ELF-1 (cell line): ENCODE data around the gene TNC.

Source experiments
- DNase-seq: peaks from one replicate; pipeline ENCODE4 v3.0.0-alpha.2; 2016; ENCODE audit warnings: low read depth, low spot score

The TNC gene

DNA sequence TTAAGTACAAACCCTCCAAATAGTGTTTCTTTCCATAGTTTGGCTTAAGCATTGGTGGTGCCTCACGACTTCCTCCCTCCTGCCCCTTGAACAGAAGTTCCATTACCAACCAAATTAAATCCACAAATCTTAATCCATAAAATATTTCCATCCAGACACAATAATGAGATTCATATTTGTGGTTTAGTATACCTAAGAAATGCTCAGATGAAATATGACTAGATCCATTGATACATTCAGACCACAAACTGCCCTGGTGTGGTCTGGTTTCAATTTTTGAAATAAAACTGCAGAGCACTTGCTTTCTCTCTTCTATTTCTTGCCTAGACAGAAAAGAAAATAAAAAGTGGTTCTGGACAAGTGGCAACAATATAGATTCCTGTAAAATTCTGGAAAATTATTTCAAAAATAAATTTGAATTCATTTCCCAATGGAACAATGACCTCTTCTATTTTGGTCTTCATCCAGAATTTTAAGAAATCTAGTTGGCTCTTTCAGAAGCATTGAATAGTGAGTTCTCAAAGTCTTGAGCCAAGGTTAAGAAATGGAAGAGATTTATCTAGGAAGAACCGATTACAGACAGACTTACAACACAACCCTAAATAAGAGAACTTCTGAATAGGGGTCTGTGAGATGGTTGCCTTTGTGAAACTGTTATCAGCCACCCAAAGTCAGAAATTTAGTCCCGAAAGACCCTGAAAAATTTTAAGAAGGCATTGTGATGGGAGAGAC is 14.0 kb downstream of the TNC start:
- DNase-seq, result no peak

DNA sequence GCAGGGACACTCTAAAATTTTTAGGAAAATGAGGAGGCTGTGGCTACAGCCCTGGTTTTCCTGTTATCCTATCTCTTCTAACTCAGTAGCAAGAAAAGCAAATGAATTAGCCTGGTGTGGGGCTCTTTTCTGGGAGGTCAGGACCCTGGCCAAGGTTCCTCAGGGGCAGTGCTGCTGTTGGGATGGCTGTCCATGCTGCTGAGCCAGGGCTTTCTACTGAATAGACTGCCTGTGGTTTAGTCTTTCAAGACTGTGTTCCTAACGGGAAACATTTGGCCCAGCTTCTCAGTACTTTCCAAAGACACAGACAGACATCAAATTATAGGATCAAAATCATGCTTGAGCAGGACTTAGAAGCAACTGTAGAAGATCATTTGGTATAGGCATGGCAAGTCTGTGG is 18.1 kb downstream of the TNC start:
- DNase-seq, result peak; percentile 53

GRCh38 chr9:115098226-115098965 is 19.6 kb downstream of the TNC start:
- no peak for DNase-seq

DNA sequence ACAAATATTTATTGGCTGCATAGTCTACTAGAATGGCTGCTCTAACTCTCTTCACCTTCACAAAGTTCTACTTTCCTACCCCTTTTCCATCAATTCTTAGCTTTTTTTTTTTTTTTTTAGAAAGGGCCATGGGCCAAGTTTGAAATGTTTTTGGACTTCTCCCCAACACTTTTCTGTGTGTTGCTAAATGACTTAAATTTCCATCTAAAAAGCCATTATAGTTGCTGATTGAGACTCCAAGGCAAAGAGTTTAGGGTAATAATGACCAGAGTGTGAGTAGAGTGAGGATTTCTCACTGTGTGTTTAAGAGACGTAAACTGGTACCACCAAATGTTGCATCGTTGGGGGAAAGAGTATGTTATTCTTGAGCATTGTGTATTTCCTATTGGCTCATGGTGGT is 24.4 kb downstream of the TNC start:
- DNase-seq, result no peak

DNA sequence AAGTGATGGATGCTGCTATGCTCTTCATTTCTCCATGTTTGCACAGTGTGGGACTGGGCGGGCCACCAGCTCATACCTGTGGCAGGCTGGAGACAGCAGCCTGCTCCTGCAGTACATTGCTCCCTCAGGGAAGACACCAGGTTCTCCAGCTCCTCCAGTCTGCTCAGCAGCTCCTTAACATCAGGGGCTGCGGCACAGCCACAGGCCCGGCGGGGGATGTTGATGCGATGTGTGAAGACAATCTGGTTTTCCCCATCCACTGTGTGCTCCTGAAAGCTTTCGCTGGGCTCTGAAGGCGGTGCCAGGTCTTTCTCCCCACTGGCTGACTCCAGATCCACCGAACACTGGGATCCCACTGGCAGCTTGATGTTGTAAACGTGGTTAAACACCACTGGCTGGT is 27.5 kb downstream of the TNC start:
- DNase-seq, result no peak

GRCh38 chr9:115088860-115089259 is 29.1 kb downstream of the TNC start:
- no peak for DNase-seq

GRCh38 chr9:115086886-115087285 is 31.1 kb downstream of the TNC start:
- DNase-seq, result no peak

- DNase-seq, result no peak
Observed at GRCh38 chr9:115086461-115086860, 31.5 kb downstream of the TNC start.

DNA sequence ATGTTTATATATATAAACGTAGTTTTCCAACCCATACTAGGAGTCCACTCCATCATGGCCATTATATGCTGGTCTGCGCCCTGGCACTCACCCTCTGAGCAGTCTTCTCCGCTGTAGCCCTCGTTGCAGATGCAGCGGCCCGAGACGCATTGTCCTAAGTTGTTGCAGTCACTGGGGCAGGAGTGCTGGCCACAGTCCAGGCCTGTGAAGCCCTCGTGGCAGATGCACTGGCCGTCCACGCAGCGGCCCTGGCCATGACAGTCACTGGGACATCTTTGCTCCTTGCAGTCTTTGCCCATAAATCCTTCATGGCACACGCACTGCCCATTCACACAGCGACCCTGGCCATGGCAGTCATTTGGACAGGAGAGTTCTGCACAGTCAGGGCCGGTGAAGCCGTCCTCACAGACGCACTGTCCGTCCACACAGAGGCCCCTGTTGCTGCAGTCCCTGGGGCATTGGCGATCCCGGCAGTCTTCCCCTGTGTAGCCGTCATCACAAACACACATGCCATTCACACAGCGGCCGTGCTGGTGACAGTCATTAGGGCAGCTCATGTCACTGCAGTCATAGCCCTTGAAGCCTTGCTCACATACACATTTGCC is 32.1 kb downstream of the TNC start:
- DNase-seq, result no peak

GRCh38 chr9:115084709-115085108 is 33.2 kb downstream of the TNC start:
- DNase-seq, result no peak

DNA sequence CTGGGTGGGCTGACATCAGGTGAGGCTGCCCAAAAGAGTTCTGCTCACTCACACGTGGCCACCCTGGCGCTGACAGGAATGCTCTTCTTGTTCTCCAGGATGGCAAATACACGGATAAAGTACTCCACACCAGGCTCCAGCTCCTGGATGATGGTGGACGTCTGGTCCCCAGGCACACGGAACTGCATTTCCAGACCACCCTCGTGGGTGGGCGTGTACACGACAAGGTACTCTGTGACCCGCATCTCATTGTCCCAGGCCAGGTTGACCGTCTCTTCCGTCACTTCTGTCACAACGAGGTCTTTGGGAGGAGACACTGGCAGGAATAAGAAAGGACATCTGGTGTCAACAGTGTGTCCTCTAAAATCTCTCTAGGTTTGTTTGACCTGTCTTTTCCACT is 33.8 kb downstream of the TNC start:
- no peak for DNase-seq

- no peak for DNase-seq
Observed at GRCh38 chr9:115080242-115080641, 37.7 kb downstream of the TNC start.

DNA sequence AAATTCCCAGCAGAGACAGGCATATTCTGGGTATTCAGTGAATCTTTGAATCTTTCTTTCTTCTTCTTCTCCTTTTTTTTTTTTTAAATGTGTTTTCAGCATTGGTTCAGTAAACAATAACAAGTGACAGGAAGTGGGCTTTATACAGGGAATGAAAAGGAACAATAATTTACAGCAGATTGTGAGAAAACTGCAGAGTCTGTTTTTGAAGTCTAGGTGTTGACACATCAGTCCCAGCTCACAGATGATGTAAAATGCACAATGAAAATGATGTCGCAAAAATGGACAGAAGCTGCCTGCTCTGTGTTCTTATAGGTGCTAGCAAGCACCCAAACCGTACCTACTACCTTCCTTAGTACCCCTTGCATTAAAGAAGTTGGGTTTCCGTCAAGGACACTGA is 38.8 kb downstream of the TNC start:
- no peak for DNase-seq

- DNase-seq, result no peak
Observed at GRCh38 chr9:115073456-115073855, 44.5 kb downstream of the TNC start.

DNA sequence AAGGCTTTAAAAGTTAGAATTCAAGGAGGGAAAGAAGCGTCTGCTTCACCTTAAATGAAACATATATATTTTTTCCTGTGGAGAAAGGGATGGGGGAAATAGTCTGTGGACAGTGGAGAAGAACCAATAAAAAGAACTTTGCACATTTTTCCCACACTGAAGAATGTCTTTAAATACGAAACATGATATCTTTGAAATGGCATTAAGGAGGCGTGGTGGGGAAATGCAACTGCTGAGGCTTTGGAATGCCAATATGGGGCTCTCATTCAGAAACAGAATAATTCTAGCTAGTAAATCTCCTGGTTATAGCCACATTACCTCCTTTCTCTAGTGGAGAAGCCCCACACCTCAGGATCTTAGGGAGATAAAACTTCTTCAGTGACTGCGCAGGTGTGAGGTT is 46.8 kb downstream of the TNC start:
- no peak for DNase-seq

DNA sequence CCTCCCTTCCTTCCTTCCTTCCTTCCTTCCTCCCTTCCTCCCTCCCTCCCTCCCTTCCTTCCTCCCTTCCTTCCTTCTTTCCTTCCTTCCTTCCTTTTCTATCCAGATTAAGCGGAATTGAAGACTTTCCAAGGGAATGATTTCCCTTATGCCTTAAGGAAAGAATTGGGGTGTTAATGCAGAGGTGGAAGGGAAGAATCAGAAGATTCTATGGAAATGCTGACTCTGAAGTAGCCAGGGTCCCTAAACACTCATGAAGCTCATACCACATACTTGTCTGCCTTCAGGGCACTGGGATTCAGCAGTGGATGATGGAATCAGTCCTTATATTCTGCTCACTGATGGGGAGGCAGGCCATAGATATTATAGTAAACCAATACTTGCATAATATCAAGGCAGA is 48.2 kb downstream of the TNC start:
- DNase-seq, result no peak

DNA sequence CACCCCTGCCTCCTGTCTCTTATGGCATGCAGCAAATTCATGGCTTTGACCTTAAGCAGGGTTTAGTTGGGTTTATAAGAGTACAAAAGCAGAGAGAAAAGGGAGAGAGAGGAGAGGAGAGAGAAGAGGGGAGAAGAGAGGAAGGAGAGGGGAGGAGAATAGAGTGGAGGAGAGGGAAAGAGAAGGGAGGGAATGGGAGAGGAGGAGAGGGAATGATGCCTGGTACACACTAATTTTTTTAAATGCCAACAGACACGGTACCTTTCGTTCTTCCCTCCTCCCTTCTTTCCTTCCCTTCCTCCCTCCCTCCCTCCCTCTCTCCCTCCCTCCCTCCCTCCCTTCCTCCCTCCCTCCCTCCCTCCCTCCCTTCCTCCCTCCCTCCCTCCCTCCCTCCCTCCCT is 48.7 kb downstream of the TNC start:
- no peak for DNase-seq

- DNase-seq, result no peak
Observed at GRCh38 chr9:115068031-115068430, 49.9 kb downstream of the TNC start.

DNA sequence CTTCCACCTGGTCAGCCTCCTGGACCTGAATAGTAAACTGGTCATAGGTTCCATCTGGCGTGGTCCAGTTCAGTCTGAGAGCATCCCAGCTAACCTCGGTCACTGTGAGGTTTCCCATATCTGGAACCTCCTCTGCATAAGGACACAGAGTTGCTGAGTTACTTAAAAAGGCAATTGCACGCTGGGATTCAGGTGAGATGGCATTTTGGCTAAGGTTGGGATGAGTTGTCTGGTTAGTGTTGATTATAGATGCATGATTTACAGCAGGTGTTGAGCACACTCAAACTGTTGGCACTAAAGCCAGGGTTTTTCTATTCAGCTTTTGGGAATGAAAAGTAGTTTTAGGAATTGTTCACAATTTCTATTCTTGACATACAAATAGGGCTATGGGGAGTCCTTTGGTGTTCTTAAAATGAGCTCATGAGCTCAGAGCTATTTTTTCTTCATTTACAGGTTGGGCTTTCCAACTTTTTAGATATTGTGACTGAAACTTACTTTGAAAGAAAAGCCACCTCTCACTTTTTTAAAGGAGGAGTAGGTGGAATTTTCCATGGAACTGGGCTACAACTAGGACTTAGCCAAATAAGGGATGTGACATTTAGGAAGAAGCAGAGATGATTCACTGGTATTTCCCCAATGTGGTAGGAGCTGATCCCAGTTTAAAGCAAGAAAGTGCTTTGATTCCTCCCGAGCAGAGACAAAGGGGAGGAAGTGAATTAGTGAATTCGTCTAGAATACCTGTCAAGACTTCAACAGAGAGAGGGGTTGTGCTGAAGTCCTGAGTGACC is 54.7 kb downstream of the TNC start:
- no peak for DNase-seq

- DNase-seq, result no peak
Observed at GRCh38 chr9:115058684-115059315, 59.2 kb downstream of the TNC start.

- DNase-seq, result no peak
Observed at GRCh38 chr9:115058175-115058574, 59.8 kb downstream of the TNC start.

DNA sequence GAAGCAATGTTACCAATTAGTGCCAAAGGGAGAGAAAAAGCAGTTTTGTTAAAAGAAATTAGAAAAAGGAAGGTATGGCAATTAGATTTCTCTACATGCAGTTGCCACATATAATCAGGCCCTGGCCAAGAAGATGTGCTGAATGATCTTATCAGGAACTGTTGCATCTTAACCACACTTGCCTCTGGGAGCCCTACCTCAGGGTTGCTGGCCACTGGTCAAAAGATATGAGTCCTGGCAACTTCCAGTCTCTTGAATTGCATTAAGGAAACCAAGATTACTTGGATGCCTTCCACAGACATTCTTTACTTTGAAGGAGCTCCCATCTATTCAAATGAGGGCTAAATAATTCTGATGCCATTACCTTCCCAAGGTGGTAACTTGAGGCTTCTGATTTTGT is 60.4 kb downstream of the TNC start:
- no peak for DNase-seq
